HG03066 (cell line): ENCODE measurements around the gene PRR30.
"Not testable (repeated sequence)": the region's sequence is repeated elsewhere in the genome, so short reads cannot be mapped to it uniquely, and the experiment has no call there.

ENCODE experiments used
- ATAC-seq: cut with Tn5 transposase; IDR thresholded peaks from one replicate; pipeline ENCODE4 v1.9.1; 2021; ENCODE audit warnings: low read depth; ENCODE audit not compliant: unreplicated experiment

PRR30 gene

DNA sequence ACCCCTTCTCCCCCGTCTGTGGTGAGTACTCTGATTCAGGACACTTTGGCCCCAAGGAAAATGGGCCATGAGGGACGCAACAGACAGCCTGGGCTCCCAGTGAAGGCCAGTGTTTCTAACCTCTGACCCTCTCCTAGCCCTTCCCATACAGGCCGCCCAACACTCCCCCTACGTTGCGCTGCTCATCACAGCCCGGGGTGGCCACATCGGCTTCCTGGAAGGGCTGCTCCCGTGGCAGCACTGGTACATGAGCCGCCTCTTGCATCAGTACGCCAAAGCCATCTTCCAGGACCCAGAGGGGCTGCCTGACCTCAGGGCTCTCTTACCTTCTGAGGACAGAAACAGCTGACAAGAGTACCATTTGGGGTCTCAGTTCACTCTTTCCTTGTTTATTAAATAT, 8.8 kb downstream of the PRR30 start:
- ATAC-seq: no peak

DNA sequence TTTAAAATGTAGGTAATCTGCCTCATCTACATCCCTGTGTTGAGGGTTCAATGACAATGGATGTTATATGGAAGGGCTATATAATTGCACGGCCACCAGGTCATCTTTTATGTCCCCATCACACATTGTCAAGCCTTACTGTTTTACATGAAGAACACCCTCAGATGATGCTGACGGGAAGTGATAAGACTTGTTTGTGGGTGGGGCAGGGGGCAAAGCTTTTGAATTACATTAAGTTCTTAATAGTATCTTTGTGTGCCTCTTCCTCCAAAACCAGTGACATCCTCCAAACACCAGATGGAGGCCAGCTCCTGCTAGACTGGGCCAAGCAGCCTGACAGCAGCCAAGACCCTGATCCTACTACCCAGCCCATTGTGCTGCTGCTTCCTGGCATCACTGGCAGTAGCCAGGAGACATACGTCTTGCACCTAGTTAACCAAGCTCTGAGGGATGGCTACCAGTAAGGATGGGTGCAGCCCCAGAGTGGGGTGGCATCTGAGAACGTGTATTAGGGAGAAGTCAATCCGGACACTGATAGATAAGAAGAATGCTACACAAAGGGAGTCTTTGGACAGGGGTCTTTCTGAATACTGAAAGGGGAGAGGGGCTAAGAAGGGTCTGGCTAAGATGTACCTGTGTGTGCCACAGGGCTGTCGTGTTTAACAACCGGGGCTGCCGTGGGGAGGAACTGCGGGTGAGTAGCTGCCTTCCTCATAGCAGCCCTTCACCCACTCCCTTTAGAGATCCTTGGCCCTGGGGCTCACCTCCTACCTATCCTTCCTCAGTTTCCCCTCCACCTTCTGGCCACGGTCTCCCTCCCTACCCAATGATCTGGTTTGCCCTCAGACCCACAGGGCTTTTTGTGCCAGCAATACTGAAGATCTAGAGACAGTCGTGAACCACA, 10.3 kb downstream of the PRR30 start:
- no peak for ATAC-seq

DNA sequence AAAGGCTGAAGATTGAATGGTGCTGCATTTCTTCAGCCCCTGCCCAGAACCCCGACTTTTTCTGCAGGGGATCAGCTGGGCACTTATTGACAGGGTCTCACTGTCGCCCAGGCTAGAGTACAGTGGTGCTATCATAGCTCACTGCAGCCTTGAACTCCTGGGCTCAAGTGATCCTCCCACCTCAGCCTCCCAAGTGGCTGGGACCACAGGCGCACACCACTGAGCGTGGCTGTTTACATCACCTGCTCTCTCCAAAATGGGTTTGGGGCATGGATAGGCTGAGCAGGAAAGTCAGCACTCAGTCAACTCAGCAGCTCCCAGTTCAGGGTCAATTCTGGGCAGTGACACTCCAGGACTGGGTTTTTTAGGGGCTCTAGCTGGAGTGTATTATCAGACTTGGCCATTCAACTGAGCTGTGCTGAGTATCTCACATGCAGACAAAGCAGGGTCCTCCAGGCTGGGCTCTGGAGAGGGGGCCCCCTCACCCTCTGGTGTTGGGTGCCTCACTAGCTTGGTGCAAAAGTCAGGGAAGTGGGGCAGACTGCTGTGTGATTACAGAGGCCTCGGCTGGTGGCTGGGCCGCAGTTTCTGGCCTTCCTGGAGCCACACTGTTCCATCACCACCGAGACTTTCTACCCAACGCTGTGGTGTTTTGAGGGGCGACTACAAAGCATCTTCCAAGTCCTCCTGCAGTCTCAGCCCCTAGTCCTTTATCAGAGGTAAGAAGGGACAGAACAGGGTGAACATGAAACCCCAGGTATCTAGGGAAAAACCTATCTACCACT, 11.1 kb downstream of the PRR30 start:
- ATAC-seq: no peak

DNA sequence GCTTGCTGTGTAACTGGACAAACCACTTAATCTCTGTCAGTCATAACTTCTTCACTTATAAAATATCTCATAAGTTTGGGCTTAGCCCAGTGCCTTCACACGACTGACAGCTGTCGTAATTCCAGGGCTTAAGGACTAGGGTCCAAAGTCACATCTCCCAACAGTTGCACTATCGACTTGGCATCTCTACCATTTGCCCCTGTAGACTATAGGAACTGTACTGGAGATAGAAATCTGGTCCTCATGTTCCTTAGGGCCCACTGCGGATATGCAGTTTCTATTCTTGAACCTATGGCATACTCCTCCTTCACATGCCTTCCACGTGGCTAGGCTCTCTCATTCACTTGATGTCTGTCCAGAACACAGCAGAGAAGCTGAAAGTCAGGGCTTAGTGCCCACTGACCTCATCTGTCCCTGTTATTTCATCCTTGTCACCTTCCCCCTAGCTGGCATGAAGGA, 12.9 kb downstream of the PRR30 start:
- no peak for ATAC-seq

DNA sequence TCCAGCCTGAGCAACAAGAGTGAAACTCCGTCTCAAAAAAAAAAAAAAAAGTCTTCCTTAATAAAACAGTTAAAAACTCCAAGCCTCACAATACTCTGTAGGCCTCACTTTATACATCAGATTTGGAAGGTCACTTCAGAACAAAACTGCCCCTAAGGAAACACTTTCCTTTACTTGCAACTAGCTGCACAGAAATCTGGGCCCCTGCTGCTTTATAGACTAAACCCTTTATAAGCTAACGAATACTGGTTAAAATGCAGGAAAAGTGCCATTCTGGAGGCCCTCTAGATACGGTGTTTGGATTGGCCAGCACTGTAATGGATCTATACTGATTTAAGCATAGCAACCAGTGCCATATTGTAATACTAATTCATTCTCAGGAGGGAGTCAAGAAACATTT, 14.1 kb downstream of the PRR30 start:
- no peak for ATAC-seq

DNA sequence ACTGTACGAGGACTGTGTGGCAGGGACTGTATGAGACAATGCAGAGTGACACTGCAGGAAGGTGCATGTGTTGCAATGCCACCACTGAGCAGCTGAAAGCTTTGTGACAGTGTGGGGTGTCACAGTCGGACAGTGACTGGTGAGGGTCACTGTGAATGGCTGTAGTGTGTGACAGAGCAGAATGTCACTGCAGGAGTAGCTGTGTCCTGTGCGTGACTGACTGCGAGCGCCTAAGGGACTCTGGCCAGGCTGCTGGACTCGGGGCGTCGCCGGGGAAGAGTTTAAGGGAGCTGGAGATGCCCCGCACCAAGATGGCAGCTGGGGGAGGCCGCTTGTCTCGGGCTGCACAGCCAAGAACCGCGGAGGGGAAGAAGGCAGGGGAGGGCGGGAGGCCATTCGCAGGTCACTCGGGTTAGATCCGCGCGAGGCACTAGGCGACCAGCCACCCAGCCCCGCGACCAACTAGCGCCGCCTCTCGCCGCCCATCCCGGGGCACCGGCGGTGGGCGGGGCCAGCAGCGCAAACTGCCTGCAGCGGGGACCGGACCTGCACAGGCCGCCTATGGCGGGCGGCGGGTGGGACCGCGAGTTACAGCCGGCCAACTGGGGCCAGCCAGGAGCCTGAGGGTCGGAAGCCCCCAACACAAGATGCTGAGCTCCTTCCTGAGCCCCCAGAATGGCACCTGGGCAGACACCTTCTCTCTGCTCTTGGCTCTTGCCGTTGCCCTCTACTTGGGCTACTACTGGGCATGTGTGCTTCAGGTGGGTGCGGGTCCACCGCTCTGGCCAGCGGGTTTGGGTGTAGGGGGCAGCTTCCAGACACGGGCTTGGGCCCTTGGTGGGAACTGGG, 15.7 kb downstream of the PRR30 start, which contains the start of gene ABHD1:
Gene ABHD1 (plus strand): TSS at position 514 of the 849 bp plus-strand sequence. CDS start 134 bp downstream, at position 648.
- no peak for ATAC-seq

DNA sequence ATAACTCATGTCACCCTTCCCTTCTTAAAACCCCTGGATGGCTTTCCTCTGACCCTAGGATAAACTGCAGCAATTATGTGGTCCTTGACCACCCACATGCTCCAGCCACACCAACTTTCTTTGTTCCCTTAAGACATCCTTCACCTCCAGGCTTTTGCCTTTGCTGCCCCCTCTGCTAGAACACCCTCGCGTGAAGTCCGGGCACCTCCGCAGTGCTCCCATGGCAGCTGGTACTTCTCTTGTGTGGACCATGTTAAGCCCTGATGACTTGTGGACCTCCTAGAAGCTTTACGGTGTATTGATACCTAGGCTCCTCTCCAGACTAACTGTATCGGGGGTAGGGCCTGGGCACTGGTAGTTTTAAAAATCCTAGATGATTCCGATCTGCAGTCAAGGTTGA, 16.4 kb downstream of the PRR30 start:
- ATAC-seq: no peak

DNA sequence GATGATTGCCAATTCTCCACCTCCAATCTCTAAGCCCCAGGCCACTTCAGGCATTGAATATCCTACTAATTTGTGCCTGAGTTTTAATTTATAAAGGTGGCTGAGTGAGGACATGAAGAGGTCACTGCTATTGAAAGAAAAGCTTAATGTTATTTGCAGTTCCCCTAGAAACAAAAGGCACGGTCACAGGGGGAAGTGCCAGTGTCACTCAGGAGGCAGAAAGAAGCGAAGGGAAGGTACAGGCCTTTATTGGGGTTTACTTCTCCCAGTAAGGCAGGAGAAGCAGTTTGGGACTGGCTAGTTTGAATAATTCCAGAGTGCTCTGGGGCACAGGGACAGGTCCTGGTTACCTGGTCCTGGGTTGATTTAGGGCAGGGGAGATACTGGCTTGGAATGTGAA, 17.3 kb downstream of the PRR30 start:
- no peak for ATAC-seq

DNA sequence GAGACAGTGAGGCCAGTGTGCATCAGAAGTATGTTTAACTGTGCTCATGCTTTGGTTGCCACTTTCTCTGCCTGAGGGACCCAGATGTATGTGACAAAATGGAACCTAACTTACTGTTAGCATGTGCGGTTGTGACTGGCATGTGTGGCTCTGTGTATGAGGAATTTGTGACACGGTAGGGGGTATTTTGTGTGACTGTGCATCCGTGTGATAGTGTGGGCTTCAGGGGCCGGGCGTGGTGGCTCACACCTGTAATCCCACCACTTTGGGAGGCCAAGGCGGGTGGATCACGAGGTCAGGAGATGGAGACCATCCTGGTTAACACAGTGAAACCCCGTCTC, 19.9 kb downstream of the PRR30 start:
- ATAC-seq: not testable (repeated sequence)

DNA sequence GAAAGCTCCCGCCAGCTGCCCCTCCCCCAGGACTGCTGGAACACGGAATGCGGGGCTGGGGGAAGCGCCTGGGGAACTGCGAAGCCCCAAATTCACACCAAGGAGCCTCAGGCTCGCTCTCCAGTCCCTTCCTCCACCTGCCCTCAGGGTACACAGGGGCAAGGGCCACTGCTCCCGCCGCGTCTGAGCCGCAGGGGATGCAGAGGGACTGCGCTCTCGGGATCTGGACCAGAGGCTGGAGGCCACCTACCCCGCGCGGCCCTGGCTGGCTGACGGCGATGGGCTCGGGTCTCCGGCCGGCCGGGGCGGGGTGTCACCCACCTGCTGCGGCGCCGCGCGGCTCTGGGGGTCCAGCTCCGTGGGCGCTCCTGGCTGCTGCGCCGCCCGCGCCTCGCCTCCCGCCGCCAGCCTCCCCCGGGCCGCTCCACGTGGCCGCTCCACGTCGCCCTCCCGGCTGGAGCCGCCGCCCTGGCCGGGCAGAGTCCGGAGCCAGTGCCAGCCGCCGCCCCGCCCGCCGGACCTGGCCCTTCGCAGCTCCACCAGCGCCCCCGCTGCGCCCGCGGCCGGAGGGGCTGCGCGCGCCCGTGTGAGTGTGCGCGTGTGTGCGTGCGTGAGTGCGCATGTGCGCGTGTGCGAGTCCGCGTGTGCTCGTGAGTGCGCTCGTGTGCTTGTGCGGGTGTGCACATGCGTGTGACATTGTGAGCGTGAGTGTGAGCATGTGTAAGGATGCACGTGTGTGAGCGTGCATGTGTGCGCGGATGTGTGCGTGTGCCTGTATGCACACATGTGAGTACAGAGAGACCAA, 20.5 kb downstream of the PRR30 start, which contains the start of gene CGREF1:
Gene CGREF1 (minus strand): TSS at position 604 of the 805 bp plus-strand sequence. CDS start 14,762 bp downstream, outside the sequence.
- ATAC-seq: no peak

DNA sequence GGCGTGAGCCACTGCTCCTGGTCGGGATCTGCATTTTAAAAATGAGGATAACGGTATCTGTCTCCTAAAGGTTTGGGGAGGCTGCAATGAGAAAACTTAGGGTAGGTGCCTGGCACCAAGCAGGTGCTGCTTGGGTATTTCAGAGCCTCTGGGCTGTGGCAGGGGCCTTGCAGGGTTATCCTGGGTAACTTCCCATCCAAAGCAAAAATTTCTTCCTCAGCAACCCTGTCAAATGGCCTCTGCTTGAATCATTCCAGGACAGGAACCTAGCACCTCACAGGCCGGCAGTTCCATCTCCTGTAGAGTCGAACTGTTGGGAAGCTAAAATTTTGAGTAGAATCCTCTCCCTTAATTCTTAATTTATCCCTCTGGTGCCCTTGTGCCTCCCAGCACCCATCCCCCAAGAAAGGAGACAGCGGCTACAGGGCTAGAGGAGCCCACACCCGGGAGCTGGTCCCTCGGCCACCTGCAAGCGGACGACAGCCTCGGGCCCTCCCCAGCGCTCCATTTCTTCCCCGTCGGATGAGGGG, 21.1 kb downstream of the PRR30 start:
- no peak for ATAC-seq

DNA sequence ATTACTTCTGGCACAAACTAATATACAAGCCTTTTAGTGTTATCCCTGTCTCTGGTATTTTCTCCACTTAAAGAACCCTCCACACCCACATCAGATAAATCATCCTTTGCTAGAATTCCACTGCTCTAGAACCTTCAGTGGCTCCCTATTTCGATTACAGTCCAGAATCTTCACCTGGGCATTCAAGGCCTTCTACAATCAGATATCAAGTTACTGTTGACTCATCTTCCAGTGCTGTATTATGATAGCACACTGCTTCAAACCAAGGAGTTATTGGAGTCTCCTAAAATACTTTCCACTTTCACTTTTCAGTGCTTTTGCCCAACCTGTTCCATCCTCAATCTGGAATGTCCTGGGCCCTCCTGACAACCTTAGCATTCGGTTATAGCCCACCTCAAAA, 23.7 kb downstream of the PRR30 start:
- ATAC-seq: no peak

DNA sequence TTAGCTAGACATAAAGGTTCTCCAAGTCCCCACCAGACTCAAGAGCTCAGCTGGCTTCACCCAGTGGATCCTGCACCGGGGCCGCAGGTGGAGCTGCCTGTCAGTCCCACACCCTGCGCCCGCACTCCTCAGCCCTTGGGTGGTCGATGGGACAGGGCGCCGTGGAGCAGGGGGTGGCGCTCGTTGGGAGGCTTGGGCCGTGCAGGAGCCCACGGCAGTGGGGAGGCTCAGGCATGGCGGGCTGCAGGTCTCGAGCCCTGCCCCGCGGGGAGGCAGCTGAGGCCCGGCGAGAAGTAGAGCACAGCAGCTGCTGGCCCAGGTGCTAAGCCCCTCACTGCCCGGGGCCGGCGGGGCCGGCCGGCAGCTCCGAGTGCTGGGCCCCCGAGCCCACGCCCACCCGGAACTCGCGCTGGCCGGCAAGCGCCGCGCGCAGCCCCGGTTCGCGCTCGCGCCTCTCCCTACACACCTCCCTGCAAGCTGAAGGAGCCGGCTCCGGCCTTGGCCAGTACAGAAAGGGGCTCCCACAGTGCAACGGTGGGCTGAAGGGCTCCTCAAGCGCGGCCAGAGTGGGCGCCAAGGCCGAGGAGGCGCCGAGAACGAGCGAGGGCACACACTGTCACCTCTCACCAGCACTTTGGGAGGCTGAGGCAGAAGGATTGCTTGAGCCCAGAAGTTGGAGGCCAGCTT, 27.7 kb downstream of the PRR30 start:
- not testable (repeated sequence) for ATAC-seq

DNA sequence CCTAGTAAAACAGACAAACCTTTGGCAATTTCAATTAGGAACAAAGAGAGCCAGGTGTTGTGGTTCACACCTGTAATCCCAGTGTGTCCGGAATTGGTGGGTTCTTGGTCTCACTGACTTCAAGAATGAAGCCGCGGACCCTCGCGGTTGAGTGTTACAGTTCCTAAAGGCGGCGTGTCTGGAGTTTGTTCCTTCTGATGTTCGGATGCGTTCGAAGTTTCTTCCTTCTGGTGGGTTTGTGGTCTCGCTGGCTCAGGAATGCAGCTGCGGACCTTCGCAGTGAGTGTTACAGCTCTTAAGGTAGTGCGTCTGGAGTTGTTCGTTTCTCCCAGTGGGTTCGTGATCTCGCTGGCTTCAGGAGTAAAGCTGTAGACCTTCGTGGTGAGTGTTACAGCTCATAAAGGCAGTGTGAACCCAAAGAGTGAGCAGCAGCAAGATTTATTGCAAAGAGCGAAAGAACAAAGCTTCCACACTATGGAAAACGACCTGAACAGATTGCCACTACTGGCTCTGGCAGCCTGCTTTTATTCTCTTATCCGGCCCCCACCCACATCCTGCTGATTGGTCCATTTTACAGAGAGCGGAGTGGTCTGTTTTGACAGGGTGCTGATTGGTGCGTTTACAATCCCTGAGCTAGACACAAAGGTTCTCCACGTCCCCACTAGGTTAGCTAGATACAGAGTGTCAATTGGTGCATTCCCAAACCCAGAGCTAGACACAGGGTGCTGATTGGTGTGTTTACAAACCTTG, 28.4 kb downstream of the PRR30 start:
- ATAC-seq: not testable (repeated sequence)

DNA sequence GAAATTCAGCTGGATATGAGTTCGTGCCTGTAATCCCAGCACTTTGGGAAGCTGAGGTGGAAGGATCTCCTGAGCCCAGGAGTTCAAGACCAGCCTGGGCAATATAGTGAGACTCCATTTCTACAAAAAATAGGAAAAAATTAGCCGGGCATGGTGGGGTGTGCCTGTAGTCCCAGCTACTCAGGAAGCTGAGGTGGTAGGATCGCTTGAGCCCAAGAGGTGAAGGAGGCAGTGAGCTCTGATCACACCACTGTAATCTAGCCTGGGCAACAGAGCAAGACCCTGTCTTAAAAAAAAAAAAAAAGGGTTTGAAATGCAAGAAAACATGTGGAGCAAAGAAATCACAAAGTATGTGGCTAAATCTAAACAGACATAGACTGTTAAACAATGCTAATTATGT, 30.1 kb downstream of the PRR30 start:
- no peak for ATAC-seq

DNA sequence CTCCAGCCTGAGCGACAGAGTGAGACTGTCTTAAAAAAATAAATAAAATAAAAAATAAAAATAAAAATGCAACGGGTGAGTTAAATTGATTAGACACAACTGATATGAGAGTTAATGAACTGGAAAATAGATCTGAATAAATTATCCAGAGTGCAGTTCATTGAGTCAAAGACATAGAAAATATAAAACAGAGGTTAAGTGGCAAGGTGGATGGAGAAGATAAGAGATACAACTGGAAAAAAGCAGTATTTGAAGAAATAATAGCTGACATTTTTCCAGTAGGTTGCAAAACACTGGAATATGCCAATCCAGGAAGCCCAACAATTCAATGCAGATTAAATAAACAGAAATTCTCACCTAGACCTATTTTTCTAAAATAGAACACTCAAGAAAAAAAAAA, 31.0 kb downstream of the PRR30 start:
- ATAC-seq: no peak

DNA sequence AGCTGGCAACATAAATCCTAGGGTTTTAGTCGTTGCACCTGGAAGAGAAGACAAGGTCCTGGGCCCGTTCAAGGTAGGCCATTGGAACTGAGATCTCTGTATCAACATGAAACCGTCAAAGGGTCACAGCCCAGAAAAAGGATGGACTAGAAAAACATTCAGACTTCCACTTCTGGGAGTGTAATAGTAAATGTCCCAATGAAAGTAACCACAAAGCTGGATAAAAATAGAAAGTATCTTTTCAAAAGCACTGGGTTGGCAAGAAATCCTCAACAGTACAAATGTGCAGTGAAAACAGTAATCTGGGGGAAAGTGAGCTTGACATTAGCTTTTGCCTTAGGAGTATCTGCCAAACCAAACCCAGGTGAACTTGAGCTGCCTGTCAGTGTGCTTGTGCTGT, 33.2 kb downstream of the PRR30 start:
- ATAC-seq: no peak

DNA sequence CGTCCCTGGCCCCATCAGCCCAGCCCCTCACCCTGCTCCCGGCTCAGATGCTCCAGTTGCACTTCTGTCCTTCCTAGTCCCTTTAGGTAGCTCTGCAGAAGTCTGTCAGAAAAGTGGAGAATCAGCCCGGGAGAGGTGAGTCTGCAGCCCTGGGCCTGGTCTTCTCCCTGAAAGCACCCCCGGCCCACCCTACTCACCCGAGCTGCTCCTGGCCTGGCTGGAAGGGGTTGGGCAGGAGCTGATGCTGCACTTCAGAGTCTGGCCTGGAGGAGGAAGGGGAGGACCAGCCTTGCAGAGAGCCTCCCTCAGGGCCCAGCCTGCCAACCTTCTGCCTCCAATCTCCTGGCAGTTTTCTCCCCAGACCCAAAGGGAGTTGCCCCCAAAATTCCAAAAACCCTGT, 36.9 kb downstream of the PRR30 start:
- ATAC-seq: no peak
